H1 (cell line): ENCODE measurements around the gene ADCK1.

Experiments
- CEBPB ChIP-seq: IDR thresholded peaks from 2 replicates; pipeline ENCODE4 v1.6.1; 2012; ENCODE audit warnings: low read depth, low read length
- CHD1 ChIP-seq: IDR thresholded peaks from 2 replicates; pipeline ENCODE4 v1.6.1; 2012; ENCODE audit warnings: low read depth, low read length, improper control_type of control experiment
- CREB1 ChIP-seq: IDR thresholded peaks from 2 replicates; pipeline ENCODE4 v1.6.1; 2012; ENCODE audit warnings: inconsistent platforms
- CTCF ChIP-seq, 3 experiments: IDR thresholded peaks; 1 replicate in 2 of 3; 2 replicates in 1 of 3; pipeline versions ENCODE4 v1.5.1 to v1.6.1; 2011; ENCODE audit warnings: low read length in 3 of 3, mild to moderate bottlenecking in 3 of 3, inconsistent platforms in 2 of 3, low read depth in 1 of 3, moderate library complexity in 1 of 3; ENCODE audit not compliant: insufficient read depth in 1 of 3; ENCODE audit errors: control extremely low read depth in 1 of 3
- EZH2 ChIP-seq: fragments of 200-600 bp; sonication (generic); IDR thresholded peaks from 2 replicates; pipeline ENCODE4 v1.7.1; 2012; ENCODE audit warnings: low read depth, mild to moderate bottlenecking, moderate library complexity, low read length, inconsistent platforms; ENCODE audit not compliant: severe bottlenecking
- FOSL1 ChIP-seq: IDR thresholded peaks from 2 replicates; pipeline ENCODE4 v1.6.1; 2011; ENCODE audit warnings: mild to moderate bottlenecking, low read depth, low read length, moderate library complexity; ENCODE audit not compliant: insufficient read depth
- JUN ChIP-seq: IDR thresholded peaks from 2 replicates; pipeline ENCODE4 v1.6.1; 2011; ENCODE audit warnings: low read depth, mild to moderate bottlenecking, improper control_type of control experiment, low read length
- NRF1 ChIP-seq: IDR thresholded peaks from 2 replicates; pipeline ENCODE4 v1.6.1; 2011; ENCODE audit warnings: mild to moderate bottlenecking, low read depth, low read length, improper control_type of control experiment
- POU5F1 ChIP-seq: IDR thresholded peaks from 2 replicates; pipeline ENCODE4 v1.6.1; 2011; ENCODE audit warnings: low read depth, mild to moderate bottlenecking, low read length, moderate library complexity
- RNF2 ChIP-seq: fragments of 200-900, 300-1000 bp; sonication (generic); IDR thresholded peaks from 2 replicates; pipeline ENCODE4 v1.7.1; 2016; ENCODE audit warnings: borderline replicate concordance, low read depth, mild to moderate bottlenecking, antibody characterized with exemption, low read length; ENCODE audit not compliant: poor library complexity, severe bottlenecking; ENCODE audit errors: missing control alignments
- SIN3A ChIP-seq, 2 experiments: IDR thresholded peaks in 1 of 2; conservative IDR thresholded peaks in 1 of 2; 2 replicates each; pipeline ENCODE4 v1.6.1; 2011 to 2012; ENCODE audit warnings: low read length in 2 of 2, improper control_type of control experiment in 1 of 2, low read depth in 1 of 2, mild to moderate bottlenecking in 1 of 2
- SP1 ChIP-seq: IDR thresholded peaks from 2 replicates; pipeline ENCODE4 v1.6.1; 2011; ENCODE audit warnings: low read depth, low read length
- SRF ChIP-seq: IDR thresholded peaks from 2 replicates; pipeline ENCODE4 v1.6.1; 2011; ENCODE audit warnings: mild to moderate bottlenecking, low read depth, low read length, moderate library complexity

GRCh38 chr14:77903937-77904617 lies 104.2 kb downstream of the ADCK1 start:
- no peak for TF ChIP-seq CTCF (IDR thresholded peaks at IDR 0.05; ENCODE audit: control extremely low read depth in 1 of 3, insufficient read depth in 1 of 3, low read depth in 1 of 3, low read length in 3 of 3)
- no peak for TF ChIP-seq FOSL1
- TF ChIP-seq EZH2 = no peak
- TF ChIP-seq RNF2 = no peak
- TF ChIP-seq SP1 = no peak
- no peak for TF ChIP-seq CEBPB
- TF ChIP-seq POU5F1 = no peak
- no peak for TF ChIP-seq CHD1
- no peak for TF ChIP-seq CREB1
- no peak for TF ChIP-seq SRF
- no peak for TF ChIP-seq SIN3A (conservative IDR thresholded peaks at IDR 0.05 in 1 of 2, IDR thresholded peaks at IDR 0.05 in 1 of 2; ENCODE audit: low read depth in 1 of 2, low read length in 2 of 2)
- no peak for TF ChIP-seq NRF1
- TF ChIP-seq JUN = no peak
